Vagina (tissue), 2 donors: ENCODE measurements around the gene UGP2.
"Not testable (repeated sequence)": the region's sequence is repeated elsewhere in the genome, so short reads cannot be mapped to it uniquely, and the experiment has no call there.

Experiments
- POLR2A ChIP-seq, 2 donors: fragments of 450-650 bp; IDR thresholded peaks; one replicate each; pipeline ENCODE4 v1.6.1; 2017; ENCODE audit warnings: antibody characterized with exemption in 2 of 2, mild to moderate bottlenecking in 2 of 2, moderate library complexity in 2 of 2
- POLR2AphosphoS5 ChIP-seq, 2 donors: sonication (generic); formaldehyde crosslinking; IDR thresholded peaks; one replicate each; pipeline ENCODE4 v1.9.0; 2017; ENCODE audit warnings: antibody characterized with exemption in 2 of 2, mild to moderate bottlenecking in 2 of 2, low read depth in 1 of 2; ENCODE audit not compliant: insufficient read depth in 1 of 2
- TF ChIP-seq, protein P1 (sequence below), 3 experiments: fragments of 450-650 bp in 2 of 3; fragments of 200-600 bp in 1 of 3; sonication (generic) in 1 of 3; IDR thresholded peaks; one replicate each; pipeline ENCODE4 v1.5.1; 2017 to 2019; ENCODE audit warnings: antibody characterized with exemption in 3 of 3, mild to moderate bottlenecking in 2 of 3, moderate library complexity in 2 of 3

DNA sequence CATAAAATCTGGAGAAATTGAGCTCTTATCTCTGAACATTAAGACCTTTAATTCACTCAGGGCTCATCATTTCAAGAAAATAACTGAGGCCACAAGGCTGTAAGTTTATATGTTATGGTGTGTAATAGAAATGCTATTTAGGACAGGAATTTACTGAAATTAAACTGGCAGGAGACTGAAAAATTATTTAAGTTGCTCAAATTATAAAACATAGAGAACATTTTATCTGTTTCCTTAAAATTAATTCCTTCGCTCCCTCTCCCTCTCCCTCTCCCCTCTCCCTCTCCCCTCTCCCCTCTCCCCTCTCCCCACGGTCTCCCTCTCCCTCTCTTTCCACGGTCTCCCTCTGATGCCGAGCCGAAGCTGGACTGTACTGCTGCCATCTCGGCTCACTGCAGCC, 33.7 kb upstream of the UGP2 start:
- TF ChIP-seq, protein P1, sequence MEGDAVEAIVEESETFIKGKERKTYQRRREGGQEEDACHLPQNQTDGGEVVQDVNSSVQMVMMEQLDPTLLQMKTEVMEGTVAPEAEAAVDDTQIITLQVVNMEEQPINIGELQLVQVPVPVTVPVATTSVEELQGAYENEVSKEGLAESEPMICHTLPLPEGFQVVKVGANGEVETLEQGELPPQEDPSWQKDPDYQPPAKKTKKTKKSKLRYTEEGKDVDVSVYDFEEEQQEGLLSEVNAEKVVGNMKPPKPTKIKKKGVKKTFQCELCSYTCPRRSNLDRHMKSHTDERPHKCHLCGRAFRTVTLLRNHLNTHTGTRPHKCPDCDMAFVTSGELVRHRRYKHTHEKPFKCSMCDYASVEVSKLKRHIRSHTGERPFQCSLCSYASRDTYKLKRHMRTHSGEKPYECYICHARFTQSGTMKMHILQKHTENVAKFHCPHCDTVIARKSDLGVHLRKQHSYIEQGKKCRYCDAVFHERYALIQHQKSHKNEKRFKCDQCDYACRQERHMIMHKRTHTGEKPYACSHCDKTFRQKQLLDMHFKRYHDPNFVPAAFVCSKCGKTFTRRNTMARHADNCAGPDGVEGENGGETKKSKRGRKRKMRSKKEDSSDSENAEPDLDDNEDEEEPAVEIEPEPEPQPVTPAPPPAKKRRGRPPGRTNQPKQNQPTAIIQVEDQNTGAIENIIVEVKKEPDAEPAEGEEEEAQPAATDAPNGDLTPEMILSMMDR (IDR thresholded peaks at IDR 0.05) = not testable (repeated sequence)
- TF ChIP-seq POLR2A (IDR thresholded peaks at IDR 0.05); POLR2AphosphoS5 (IDR thresholded peaks at IDR 0.05; ENCODE audit: insufficient read depth in 1 of 2, low read depth in 1 of 2): not testable (repeated sequence)
